ENCODE results near the gene PARN. TPM values are rescaled to one million over a fixed set of nuclear protein-coding genes. Genes with fewer than 3 reads are reported as not detected.

PARN gene
- total RNA-seq, 1 experiment from 2014 or later, result 56.2 TPM

DNA sequence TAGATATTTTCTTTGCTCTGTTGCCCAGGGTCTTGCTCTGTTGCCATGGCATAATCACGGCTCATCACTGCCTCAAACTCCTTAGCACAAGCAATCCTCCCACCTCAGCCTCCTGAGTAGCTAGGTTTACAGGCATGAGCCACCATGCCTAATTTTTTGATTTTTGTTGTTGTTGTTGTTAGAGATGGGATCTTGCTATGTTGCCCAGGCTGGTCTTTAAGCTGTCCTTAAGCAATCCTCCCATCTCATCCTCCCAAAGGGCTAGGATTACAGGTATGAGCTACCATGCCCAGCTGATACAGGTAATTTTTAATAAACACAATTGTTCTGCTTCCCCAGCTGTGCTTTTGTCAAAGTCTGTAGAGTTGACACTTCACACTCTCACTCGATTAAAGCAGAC lies 159.3 kb downstream of the PARN start:
- Histone ChIP-seq H3K23me2 (ENCODE audit: insufficient read length, low read depth, low read length, poor library complexity, severe bottlenecking) (no peaks in the 10 kb centered on the region), H4K20me1 (ENCODE audit: control insufficient read depth, insufficient read depth, insufficient read length) (no peaks in the 10 kb centered on the region), H3K4me2 (ENCODE audit: insufficient read depth, insufficient read length, low read length) (no peak overlapping the region), H4K8ac (replicated peaks; ENCODE audit: insufficient read length, low read depth, low read length) (no peak overlapping the region), H3K14ac (ENCODE audit: insufficient read depth, low read length) (no peak overlapping the region), H2AFZ (ENCODE audit: low read length) (no peak overlapping the region), H2BK15ac (ENCODE audit: low read depth, low read length) (no peak overlapping the region), H3K27ac (ENCODE audit: insufficient read length, low read depth, low read length) (no peak overlapping the region), H2BK5ac (ENCODE audit: insufficient read length, low read length) (no peak overlapping the region), H3K18ac (ENCODE audit: insufficient read length, low read depth, low read length) (no peak overlapping the region), H2AK5ac (ENCODE audit: insufficient read length, low read length) (no peak overlapping the region), H3K27me3 (ENCODE audit: insufficient read depth, low read length) (no peaks in the 10 kb centered on the region), H3K56ac (ENCODE audit: insufficient read length, low read depth, low read length) (no peak overlapping the region), H3K79me2 (ENCODE audit: insufficient read depth, low read length) (no peaks in the 10 kb centered on the region), H2BK120ac (ENCODE audit: low read depth, low read length, poor library complexity, severe bottlenecking) (no peak overlapping the region), H3K4ac (ENCODE audit: low read depth, low read length) (no peak overlapping the region), H4K91ac (ENCODE audit: insufficient read length, low read depth, low read length) (no peak overlapping the region), H3K23ac (ENCODE audit: insufficient read length, low read depth, low read length) (no peak overlapping the region), H2BK12ac (ENCODE audit: insufficient read length, low read depth, low read length) (no peak overlapping the region), H3K79me1 (ENCODE audit: insufficient read depth, low read depth, low read length, poor library complexity, severe bottlenecking) (no peaks in the 10 kb centered on the region), H3K9me3 (ENCODE audit: control insufficient read depth, low read depth, low read length) (no peaks in the 10 kb centered on the region), H2BK20ac (ENCODE audit: low read depth, low read length, poor library complexity, severe bottlenecking) (no peak overlapping the region), H3K4me1 (ENCODE audit: insufficient read depth, low read length) (no peaks in the 10 kb centered on the region), H4K5ac (ENCODE audit: insufficient read length, low read depth, low read length) (no peak overlapping the region), H3K9ac (ENCODE audit: extremely low read depth, insufficient read length, low read length) (no peak overlapping the region), H3T11ph (ENCODE audit: low read length) (no peak overlapping the region)
- Mint-ChIP-seq H3K9me3 (no peaks in the 10 kb centered on the region), H3K4me1 (peaks cover 9 to 10% of the 10 kb centered on the region in 2 experiments), H3K4me3 (no peak overlapping the region), H3K27me3 (ENCODE audit: low read depth) (no peaks in the 10 kb centered on the region), H3K27ac (no peak overlapping the region; a peak in 1 of 7 replicates), H3K36me3 (ENCODE audit: insufficient read depth in 1 of 3, low read depth in 3 of 3) (no peaks in the 10 kb centered on the region)
- DNase-seq, result no peak
- no CpG with 5 or more reads among the region's 2 CpGs for WGBS (ENCODE audit: extremely low coverage, insufficient read length, low lambda C conversion rate)
- TF ChIP-seq, protein P1, sequence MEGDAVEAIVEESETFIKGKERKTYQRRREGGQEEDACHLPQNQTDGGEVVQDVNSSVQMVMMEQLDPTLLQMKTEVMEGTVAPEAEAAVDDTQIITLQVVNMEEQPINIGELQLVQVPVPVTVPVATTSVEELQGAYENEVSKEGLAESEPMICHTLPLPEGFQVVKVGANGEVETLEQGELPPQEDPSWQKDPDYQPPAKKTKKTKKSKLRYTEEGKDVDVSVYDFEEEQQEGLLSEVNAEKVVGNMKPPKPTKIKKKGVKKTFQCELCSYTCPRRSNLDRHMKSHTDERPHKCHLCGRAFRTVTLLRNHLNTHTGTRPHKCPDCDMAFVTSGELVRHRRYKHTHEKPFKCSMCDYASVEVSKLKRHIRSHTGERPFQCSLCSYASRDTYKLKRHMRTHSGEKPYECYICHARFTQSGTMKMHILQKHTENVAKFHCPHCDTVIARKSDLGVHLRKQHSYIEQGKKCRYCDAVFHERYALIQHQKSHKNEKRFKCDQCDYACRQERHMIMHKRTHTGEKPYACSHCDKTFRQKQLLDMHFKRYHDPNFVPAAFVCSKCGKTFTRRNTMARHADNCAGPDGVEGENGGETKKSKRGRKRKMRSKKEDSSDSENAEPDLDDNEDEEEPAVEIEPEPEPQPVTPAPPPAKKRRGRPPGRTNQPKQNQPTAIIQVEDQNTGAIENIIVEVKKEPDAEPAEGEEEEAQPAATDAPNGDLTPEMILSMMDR (conservative IDR thresholded peaks at IDR 0.05), result no peak
